ENCODE measurements around the gene ZNF664.

Gene ZNF664

GRCh38 chr12:123961585-123962345, 11.2 kb upstream of the ZNF664 start:
- TF ChIP-seq CTCF (conservative IDR thresholded peaks at IDR 0.05) (no peak), ZFX (IDR thresholded peaks at IDR 0.05) (no peak)
- no peak overlapping the region for H3K27ac ChIP-seq

- TF ChIP-seq CTCF (conservative IDR thresholded peaks at IDR 0.05), result no peak
- TF ChIP-seq ZFX (IDR thresholded peaks at IDR 0.05), result no peak
- no peak overlapping the region for H3K27ac ChIP-seq
These were observed 10.5 kb upstream of the ZNF664 start for GRCh38 chr12:123962513-123962912.

- TF ChIP-seq ZFX (IDR thresholded peaks at IDR 0.05), result no peak
- TF ChIP-seq CTCF (conservative IDR thresholded peaks at IDR 0.05), result no peak
- H3K27ac ChIP-seq, result no peak overlapping the region
These were observed 9.2 kb upstream of the ZNF664 start for GRCh38 chr12:123963821-123964220.

GRCh38 chr12:123965382-123965781, 7.6 kb upstream of the ZNF664 start:
- no peak overlapping the region for H3K27ac ChIP-seq
- TF ChIP-seq CTCF (conservative IDR thresholded peaks at IDR 0.05) (no peak), ZFX (IDR thresholded peaks at IDR 0.05) (no peak)

DNA sequence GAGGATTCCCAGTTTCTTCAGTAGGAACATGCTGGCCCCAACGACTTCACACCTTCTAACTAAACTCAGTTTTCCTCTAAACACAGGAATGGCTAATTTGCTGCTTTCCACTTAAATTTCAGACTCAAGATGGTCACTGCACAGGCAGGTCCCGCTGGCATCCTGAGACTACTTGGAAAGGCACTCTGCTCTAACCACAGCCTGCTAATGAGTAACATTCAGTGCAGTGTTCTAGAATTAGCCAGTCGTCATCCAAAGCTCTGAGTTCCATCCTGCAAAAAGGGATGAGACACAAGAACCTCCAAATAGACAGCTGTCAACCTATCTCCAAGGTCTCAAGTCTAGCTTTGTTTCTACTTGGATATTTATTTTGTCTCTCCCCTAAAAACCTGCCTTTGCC, 6.4 kb upstream of the ZNF664 start:
- TF ChIP-seq CTCF (conservative IDR thresholded peaks at IDR 0.05) (no peak), ZFX (IDR thresholded peaks at IDR 0.05) (no peak)
- H3K27ac ChIP-seq, result no peak overlapping the region

- TF ChIP-seq CTCF (conservative IDR thresholded peaks at IDR 0.05) (no peak), ZFX (IDR thresholded peaks at IDR 0.05) (no peak)
- H3K27ac ChIP-seq, result no peak overlapping the region
These were observed 5.9 kb upstream of the ZNF664 start for GRCh38 chr12:123967121-123967586.

DNA sequence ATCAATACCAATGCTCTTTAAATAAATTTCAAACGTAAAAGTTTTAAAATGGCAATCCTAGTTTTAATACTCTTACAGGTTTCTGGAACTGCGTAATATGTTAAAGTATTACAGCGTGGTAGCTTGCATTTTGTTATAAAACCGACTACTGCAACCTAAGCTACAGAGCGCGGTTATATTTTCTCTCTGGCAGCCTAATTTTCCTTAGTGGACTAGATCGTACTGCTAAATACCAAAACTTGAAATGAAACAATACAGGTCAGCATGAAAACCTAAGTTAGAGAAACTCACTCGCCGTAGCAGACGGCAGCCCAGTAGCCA, 1.6 kb upstream of the ZNF664 start:
- H3K27ac ChIP-seq, result peak overlapping the region; percentile 93
- TF ChIP-seq CTCF (conservative IDR thresholded peaks at IDR 0.05), result no peak
- no peak for TF ChIP-seq ZFX (IDR thresholded peaks at IDR 0.05)

Measured in C4-2B (cell line).